Epithelial cell of esophagus (primary cell): ENCODE data around the gene KRTAP4-6.
"Not testable (repeated sequence)": the region's sequence is repeated elsewhere in the genome, so short reads cannot be mapped to it uniquely, and the experiment has no call there.

ENCODE experiments used
- DNase-seq: peaks from one replicate; pipeline ENCODE4 v3.0.0; 2010; ENCODE audit warnings: low read depth
- H3K4me3 ChIP-seq: 2 replicates; pipeline ENCODE4 v1.5.1; 2011; ENCODE audit warnings: mild to moderate bottlenecking, low read length, control low read depth
- CTCF ChIP-seq: IDR thresholded peaks from 2 replicates; pipeline ENCODE4 v1.5.1; 2011; ENCODE audit warnings: low read depth, mild to moderate bottlenecking, low read length, control low read depth, inconsistent platforms; ENCODE audit not compliant: insufficient read depth; ENCODE audit errors: missing control alignments

The KRTAP4-6 gene

GRCh38 chr17:41177727-41178271 is 37.5 kb upstream of the KRTAP4-6 start, which contains the start of gene KRTAP4-2:
TSS of gene KRTAP4-2 (minus strand) at chr17:41178221. CDS start at chr17:41178164, 57 bp downstream.
- TF ChIP-seq CTCF, result no peak
- DNase-seq, result no peak
- H3K4me3 ChIP-seq, result no peak within 1 kb of the TSS

- no peak for DNase-seq
- no peak overlapping the region for H3K4me3 ChIP-seq
- no peak for TF ChIP-seq CTCF
Measured at GRCh38 chr17:41176744-41177387, 36.5 kb upstream of the KRTAP4-6 start.

GRCh38 chr17:41171886-41172285 is 31.5 kb upstream of the KRTAP4-6 start:
- no peak for TF ChIP-seq CTCF
- no peak for DNase-seq
- H3K4me3 ChIP-seq, result no peak overlapping the region

GRCh38 chr17:41168121-41168520 is 27.8 kb upstream of the KRTAP4-6 start, which contains the start of gene KRTAP4-3:
TSS of gene KRTAP4-3 (minus strand) at chr17:41168221. CDS start at chr17:41168172, 49 bp downstream.
- no peak for DNase-seq
- H3K4me3 ChIP-seq, result no peak within 1 kb of the TSS
- TF ChIP-seq CTCF, result no peak

- no peak for DNase-seq
- no peak overlapping the region for H3K4me3 ChIP-seq
- TF ChIP-seq CTCF, result no peak
Measured at GRCh38 chr17:41167561-41167960, 27.2 kb upstream of the KRTAP4-6 start.

- H3K4me3 ChIP-seq, result no peak overlapping the region
- peak; percentile 42 for DNase-seq
- no peak for TF ChIP-seq CTCF
Measured at GRCh38 chr17:41163828-41164227, 23.5 kb upstream of the KRTAP4-6 start.

- no peak for DNase-seq
- no peak within 1 kb of the TSS for H3K4me3 ChIP-seq
- TF ChIP-seq CTCF, result no peak
Measured at GRCh38 chr17:41160648-41161047, 20.3 kb upstream of the KRTAP4-6 start, which contains the start of gene KRTAP4-4. TSS of gene KRTAP4-4 (minus strand) at chr17:41160748. CDS start at chr17:41160691, 57 bp downstream.

GRCh38 chr17:41160190-41160589 is 19.8 kb upstream of the KRTAP4-6 start:
- not testable (repeated sequence) for H3K4me3 ChIP-seq, DNase-seq
